ENCODE measurements around the gene USP40. TPM values are rescaled to one million over a fixed set of nuclear protein-coding genes. Genes with fewer than 3 reads are reported as not detected.
A peak's percentile ranks its signal among the peaks of the same experiment; 100 is the strongest.

The USP40 gene
- total and polyA plus RNA-seq, 2 experiments from 2014 or later: 5.7 to 11.7 TPM

GRCh38 chr2:233588400-233588799, 21.8 kb upstream of the USP40 start (continued):
- no peak for TF ChIP-seq ZNF331 (CRISPR knock-in tag; IDR thresholded peaks at IDR 0.05; ENCODE audit: low read depth)
- TF ChIP-seq POLR2AphosphoS5 (IDR thresholded peaks at IDR 0.05; ENCODE audit: low read depth): no peak

GRCh38 chr2:233584210-233584609, 17.6 kb upstream of the USP40 start:
- no peak overlapping the region for H3K4me3 ChIP-seq
- H3K4me2 ChIP-seq: peak overlapping the region; percentile 27; the same call in 1 of the 2 replicates
- H3K4me1 ChIP-seq (ENCODE audit: insufficient read depth): peaks cover 4% of the 10 kb centered on the region
- Mint-ChIP-seq H3K9me3 (peaks cover 15% of the 10 kb centered on the region; the same call in 1 of the 3 replicates), H3K27me3 (ENCODE audit: insufficient read depth, low read depth, poor library complexity) (peaks cover 5% of the 10 kb centered on the region), H3K36me3 (ENCODE audit: low read depth) (peaks cover 4% of the 10 kb centered on the region; the same call in 1 of the 3 replicates), H3K27ac (no peak overlapping the region), H3K4me1 (peaks cover 10% of the 10 kb centered on the region), H3K4me3 (no peak overlapping the region)
- DNase-seq (ENCODE audit: low spot score) (no peak), ATAC-seq (no peak)
- peak overlapping the region; percentile 52; the same call in 1 of the 2 replicates for H2AFZ ChIP-seq
- no peaks in the 10 kb centered on the region for H4K20me1 ChIP-seq (replicated peaks; ENCODE audit: insufficient read depth)
- no peaks in the 10 kb centered on the region for H3K36me3 ChIP-seq (ENCODE audit: insufficient read depth)
- H3K27me3 ChIP-seq (ENCODE audit: insufficient read depth): no peaks in the 10 kb centered on the region
- peaks cover 5% of the 10 kb centered on the region for H3K9me2 ChIP-seq (ENCODE audit: insufficient read depth)
- no peak overlapping the region for H3K27ac ChIP-seq (ENCODE audit: low read depth)
- no peaks in the 10 kb centered on the region for H3K79me2 ChIP-seq (replicated peaks; ENCODE audit: insufficient read depth)
- no peak for TF ChIP-seq JUNB (IDR thresholded peaks at IDR 0.05; ENCODE audit: unreplicated experiment)
- TF ChIP-seq STAT1 (IDR thresholded peaks at IDR 0.05; ENCODE audit: unreplicated experiment): no peak
- no peak for TF ChIP-seq ETS1 (IDR thresholded peaks at IDR 0.05)
- no peak for TF ChIP-seq REST (IDR thresholded peaks at IDR 0.05; ENCODE audit: unreplicated experiment)
- no peak for TF ChIP-seq POLR2AphosphoS5 (IDR thresholded peaks at IDR 0.05; ENCODE audit: low read depth)
- TF ChIP-seq EZH2phosphoT487 (IDR thresholded peaks at IDR 0.05; ENCODE audit: unreplicated experiment): no peak
- TF ChIP-seq CTCF (conservative IDR thresholded peaks at IDR 0.05; ENCODE audit: low read depth in 2 of 2): no peak
- TF ChIP-seq ZNF331 (CRISPR knock-in tag; IDR thresholded peaks at IDR 0.05; ENCODE audit: low read depth): no peak
- no peak for TF ChIP-seq ZNF114 (CRISPR knock-in tag; IDR thresholded peaks at IDR 0.05)
- no peak for TF ChIP-seq CREB1 (CRISPR knock-in tag; IDR thresholded peaks at IDR 0.05; ENCODE audit: low read depth)
- TF ChIP-seq NANOG (IDR thresholded peaks at IDR 0.05; ENCODE audit: borderline replicate concordance): no peak
- no peak for TF ChIP-seq ZNF462 (CRISPR knock-in tag; IDR thresholded peaks at IDR 0.05)
- no peak for TF ChIP-seq EZH2 (IDR thresholded peaks at IDR 0.05; ENCODE audit: low read depth, unreplicated experiment)
- H3F3A ChIP-seq (replicated peaks; ENCODE audit: low read depth): no peaks in the 10 kb centered on the region

Measured in GM23338 (cell line).